DMS79 (cell line): Measurements from ENCODE around the gene SERTAD1.

Experiments used
- DNase-seq: peaks from one replicate; lab custom pipeline; 2025; lab: John Stamatoyannopoulos, UW

SERTAD1 gene

DNA sequence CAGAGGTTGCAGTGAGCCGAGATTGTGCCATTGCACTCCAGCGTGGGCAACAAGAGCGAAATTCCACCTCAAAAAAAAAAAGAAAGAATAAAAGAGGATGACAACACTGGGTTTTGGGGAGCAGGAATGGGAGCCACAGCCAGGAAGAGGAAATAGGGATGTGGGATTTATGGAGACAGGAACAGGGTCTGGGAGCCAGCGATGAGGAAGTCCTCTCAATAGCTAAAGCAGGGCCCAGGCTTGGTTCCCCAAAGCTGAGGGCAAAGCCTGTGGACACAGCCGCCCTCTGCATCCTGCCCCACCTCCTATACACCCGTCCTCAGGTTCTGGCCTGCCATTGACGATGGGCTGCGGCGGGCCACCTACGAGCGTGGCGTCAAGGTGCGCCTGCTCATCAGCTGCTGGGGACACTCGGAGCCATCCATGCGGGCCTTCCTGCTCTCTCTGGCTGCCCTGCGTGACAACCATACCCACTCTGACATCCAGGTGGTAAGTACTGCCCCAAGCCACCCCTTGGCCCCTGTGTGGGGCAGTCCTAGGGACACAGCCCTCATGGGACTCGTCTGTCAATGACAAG, 49.4 kb downstream of the SERTAD1 start:
- DNase-seq, result no peak

DNA sequence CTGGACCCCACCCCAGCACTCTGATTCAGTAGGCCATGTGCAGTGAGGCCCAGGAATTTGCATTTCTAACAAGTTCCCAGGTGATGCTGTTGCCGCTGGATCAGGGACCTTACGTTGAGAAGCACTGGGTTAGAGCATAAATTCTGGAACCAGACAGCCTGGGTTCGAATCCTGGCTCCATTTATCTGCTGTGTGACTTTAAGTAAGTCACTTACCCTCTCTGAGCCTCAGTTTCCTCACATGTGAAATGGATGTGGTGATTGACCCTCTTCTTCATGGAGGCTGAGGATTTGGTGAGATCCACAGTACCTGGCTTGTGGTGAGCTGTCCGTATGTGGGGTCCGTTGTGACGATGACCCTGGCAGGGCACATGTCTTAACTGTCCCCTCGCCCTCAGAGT, 51.7 kb downstream of the SERTAD1 start:
- DNase-seq, result no peak

DNA sequence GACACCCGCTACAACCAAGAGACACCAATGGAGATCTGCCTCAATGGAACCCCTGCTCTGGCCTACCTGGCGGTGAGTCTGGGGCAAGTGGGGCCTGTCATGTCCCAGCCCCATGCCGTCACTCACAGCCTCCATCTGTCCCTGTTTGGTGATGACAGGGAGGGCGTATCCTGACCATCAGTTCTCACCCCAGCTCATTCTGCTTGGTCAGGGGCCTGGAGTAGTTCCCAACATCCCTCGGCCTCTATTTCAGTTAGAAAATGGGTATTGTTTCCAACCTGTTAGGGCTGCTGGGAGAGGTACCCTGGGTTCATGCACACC, 54.0 kb downstream of the SERTAD1 start:
- no peak for DNase-seq
